ENCODE results near the gene GPD1.
"Not testable (repeated sequence)": the region's sequence is repeated elsewhere in the genome, so short reads cannot be mapped to it uniquely, and the experiment has no call there.

GPD1 gene

GRCh38 chr12:50142993-50143392 is 39.2 kb downstream of the GPD1 start:
- no peak overlapping the region for H3K4me3 ChIP-seq (ENCODE audit: low read length)
- H3K27ac ChIP-seq (ENCODE audit: low read length), result no peak overlapping the region
- no peaks in the 10 kb centered on the region for H3K27me3 ChIP-seq (ENCODE audit: low read depth, low read length)
- TF ChIP-seq CTCF (IDR thresholded peaks at IDR 0.05; ENCODE audit: low read depth, low read length) (no peak), EZH2phosphoT487 (IDR thresholded peaks at IDR 0.05; ENCODE audit: low read depth) (no peak)
- H3K4me2 ChIP-seq (ENCODE audit: low read length), result no peak overlapping the region
- peaks cover 8% of the 10 kb centered on the region for H3K36me3 ChIP-seq (replicated peaks; ENCODE audit: low read depth, low read length)
- no peak overlapping the region for H2AFZ ChIP-seq (ENCODE audit: low read depth, low read length)
- no peaks in the 10 kb centered on the region for H3K4me1 ChIP-seq (ENCODE audit: low read length)
- H3K79me2 ChIP-seq (ENCODE audit: low read length), result no peaks in the 10 kb centered on the region
- H3K9ac ChIP-seq (ENCODE audit: low read length), result no peak overlapping the region
- H3K9me3 ChIP-seq (ENCODE audit: insufficient read depth, low read length), result no peaks in the 10 kb centered on the region
- no peaks in the 10 kb centered on the region for H4K20me1 ChIP-seq (ENCODE audit: insufficient read depth, low read length)

- H3K4me1 ChIP-seq (ENCODE audit: low read length), result peaks cover 4% of the 10 kb centered on the region; the same call in 1 of the 2 replicates
- TF ChIP-seq EZH2phosphoT487 (IDR thresholded peaks at IDR 0.05; ENCODE audit: low read depth) (no peak), CTCF (IDR thresholded peaks at IDR 0.05; ENCODE audit: low read depth, low read length) (no peak)
- H3K36me3 ChIP-seq (replicated peaks; ENCODE audit: low read depth, low read length), result peaks cover 3% of the 10 kb centered on the region
- no peak overlapping the region for H3K27ac ChIP-seq (ENCODE audit: low read length)
- H3K4me3 ChIP-seq (ENCODE audit: low read length), result no peak overlapping the region
- H3K27me3 ChIP-seq (ENCODE audit: low read depth, low read length), result no peaks in the 10 kb centered on the region
- no peaks in the 10 kb centered on the region for H4K20me1 ChIP-seq (ENCODE audit: insufficient read depth, low read length)
- H3K4me2 ChIP-seq (ENCODE audit: low read length), result no peak overlapping the region
- no peaks in the 10 kb centered on the region for H3K9me3 ChIP-seq (ENCODE audit: insufficient read depth, low read length)
- no peaks in the 10 kb centered on the region for H3K79me2 ChIP-seq (ENCODE audit: low read length)
- H3K9ac ChIP-seq (ENCODE audit: low read length), result no peak overlapping the region
- no peak overlapping the region for H2AFZ ChIP-seq (ENCODE audit: low read depth, low read length)
Measured at GRCh38 chr12:50145439-50145838, 41.6 kb downstream of the GPD1 start.

GRCh38 chr12:50147281-50147680 is 43.5 kb downstream of the GPD1 start:
- H3K36me3 ChIP-seq (replicated peaks; ENCODE audit: low read depth, low read length), result peaks cover 3% of the 10 kb centered on the region
- H3K4me1 ChIP-seq (ENCODE audit: low read length), result peaks cover 4% of the 10 kb centered on the region; the same call in 1 of the 2 replicates
- no peak overlapping the region for H3K27ac ChIP-seq (ENCODE audit: low read length)
- H3K9me3 ChIP-seq (ENCODE audit: insufficient read depth, low read length), result no peaks in the 10 kb centered on the region
- H3K4me3 ChIP-seq (ENCODE audit: low read length), result no peak overlapping the region
- H3K9ac ChIP-seq (ENCODE audit: low read length), result no peak overlapping the region
- no peak overlapping the region for H3K4me2 ChIP-seq (ENCODE audit: low read length)
- TF ChIP-seq EZH2phosphoT487 (IDR thresholded peaks at IDR 0.05; ENCODE audit: low read depth) (no peak), CTCF (IDR thresholded peaks at IDR 0.05; ENCODE audit: low read depth, low read length) (no peak)
- no peaks in the 10 kb centered on the region for H3K79me2 ChIP-seq (ENCODE audit: low read length)
- no peaks in the 10 kb centered on the region; the same call in 1 of the 2 replicates for H4K20me1 ChIP-seq (ENCODE audit: insufficient read depth, low read length)
- no peak overlapping the region for H2AFZ ChIP-seq (ENCODE audit: low read depth, low read length)
- H3K27me3 ChIP-seq (ENCODE audit: low read depth, low read length), result no peaks in the 10 kb centered on the region

- not testable (repeated sequence) for H3K4me3 ChIP-seq (ENCODE audit: low read length); H3K79me2 ChIP-seq (ENCODE audit: low read length); H3K27ac ChIP-seq (ENCODE audit: low read length); H3K9me3 ChIP-seq (ENCODE audit: insufficient read depth, low read length); H3K27me3 ChIP-seq (ENCODE audit: low read depth, low read length); H3K36me3 ChIP-seq (replicated peaks; ENCODE audit: low read depth, low read length); H3K4me2 ChIP-seq (ENCODE audit: low read length); H3K9ac ChIP-seq (ENCODE audit: low read length); H2AFZ ChIP-seq (ENCODE audit: low read depth, low read length); H3K4me1 ChIP-seq (ENCODE audit: low read length); H4K20me1 ChIP-seq (ENCODE audit: insufficient read depth, low read length)
Measured at GRCh38 chr12:50148011-50148410, 44.2 kb downstream of the GPD1 start.

- Histone ChIP-seq H3K4me2 (ENCODE audit: low read length) (no peak overlapping the region), H3K27ac (ENCODE audit: low read length) (no peak overlapping the region), H3K4me3 (ENCODE audit: low read length) (no peak overlapping the region), H3K4me1 (ENCODE audit: low read length) (peaks cover 4% of the 10 kb centered on the region; the same call in 1 of the 2 replicates), H4K20me1 (ENCODE audit: insufficient read depth, low read length) (no peaks in the 10 kb centered on the region; the same call in 1 of the 2 replicates), H3K9me3 (ENCODE audit: insufficient read depth, low read length) (no peaks in the 10 kb centered on the region), H3K9ac (ENCODE audit: low read length) (no peak overlapping the region), H2AFZ (ENCODE audit: low read depth, low read length) (no peak overlapping the region), H3K36me3 (replicated peaks; ENCODE audit: low read depth, low read length) (no peaks in the 10 kb centered on the region), H3K79me2 (ENCODE audit: low read length) (peaks cover 3% of the 10 kb centered on the region; the same call in 1 of the 2 replicates), H3K27me3 (ENCODE audit: low read depth, low read length) (no peaks in the 10 kb centered on the region)
- TF ChIP-seq CTCF (IDR thresholded peaks at IDR 0.05; ENCODE audit: low read depth, low read length), result no peak
- TF ChIP-seq EZH2phosphoT487 (IDR thresholded peaks at IDR 0.05; ENCODE audit: low read depth), result no peak
Measured at GRCh38 chr12:50149311-50149710, 45.5 kb downstream of the GPD1 start.

Measured in OCI-LY3 (cell line).